PC-9 (cell line): ENCODE data around the gene LYRM9.

ENCODE experiments used
- CTCF ChIP-seq: fragments of 200-600 bp; sonication (generic); conservative IDR thresholded peaks from 2 replicates; pipeline ENCODE4 v1.6.1; 2017; ENCODE audit warnings: mixed run types, antibody characterized with exemption, mild to moderate bottlenecking, moderate library complexity
- EZH2 ChIP-seq: fragments of 200-600 bp; sonication (generic); IDR thresholded peaks from 2 replicates; pipeline ENCODE4 v1.8.0; 2017; ENCODE audit warnings: antibody characterized with exemption, low read depth

- no peak for TF ChIP-seq EZH2
- TF ChIP-seq CTCF: no peak
These were observed 40.1 kb downstream of the LYRM9 start for GRCh38 chr17:27853091-27853490.
